GM12878 (cell line): ENCODE data around the gene MGLL. TPM values are rescaled to one million over a fixed set of nuclear protein-coding genes. Genes with fewer than 3 reads are reported as not detected.

ENCODE experiments used
- ATAC-seq: fragments of 200-7000 bp; cut with Tn5 transposase; 3 replicates; pipeline ENCODE4 v1.9.1; 2020; ENCODE audit warnings: mild to moderate bottlenecking, moderate library complexity
- BruUV-seq: library from RNA; stranded (reverse); fragments of 400-500 nt; replicated peaks from 2 replicates; lab custom pipeline; 2021; lab: Mats Ljungman, UMichigan
- CTCF ChIA-PET: fragments of 300-600 bp; sonication (Branson Sonifier 250); formaldehyde crosslinking; extraction: SDS; loops from one replicate; lab custom pipeline; 2021; ENCODE audit warnings: inconsistent platforms; lab: Yijun Ruan, JAX
- POLR2A ChIA-PET: fragments of 350-600 bp; formaldehyde crosslinking; extraction: SDS; loops from one replicate; lab custom pipeline; 2021; ENCODE audit warnings: inconsistent platforms; lab: Charles Lee
- RAD21 ChIA-PET: fragments of 300-600 bp; sonication (Branson Sonifier 250); formaldehyde crosslinking; loops from one replicate; lab custom pipeline; 2023; ENCODE audit warnings: antibody characterized with exemption; ENCODE audit not compliant: unreplicated experiment; lab: Charles Lee
- SMC1A ChIA-PET: fragments of 300-600 bp; sonication (Branson Sonifier 250); formaldehyde crosslinking; loops from one replicate; lab custom pipeline; 2023; ENCODE audit not compliant: unreplicated experiment, uncharacterized antibody; lab: Charles Lee
- DNase-seq: peaks from one replicate; pipeline ENCODE4 v3.0.0-alpha.2; 2011; ENCODE audit warnings: low read depth, low spot score
- FAIRE-seq: peaks from 3 replicates; lab custom pipeline; 2011; peaks lifted over from hg19 to GRCh38; lab: Jason Lieb, UNC
- H2AFZ ChIP-seq: 2 replicates; pipeline ENCODE4 v1.6.0; 2011; ENCODE audit warnings: low read depth, low read length, control low read depth; ENCODE audit not compliant: control insufficient read depth
- H3K27ac ChIP-seq: 2 replicates; pipeline ENCODE4 v1.5.1; 2011; ENCODE audit warnings: control low read depth; ENCODE audit not compliant: control insufficient read depth, insufficient read depth
- H3K27me3 ChIP-seq, 2 experiments: replicated peaks in 1 of 2; 2 replicates each; pipeline versions ENCODE4 v1.6.0 to v1.6.1; 2011; ENCODE audit warnings: low read length in 1 of 2; ENCODE audit not compliant: control insufficient read depth in 2 of 2, insufficient read depth in 2 of 2
- H3K36me3 ChIP-seq, 2 experiments: 2 replicates each; pipeline ENCODE4 v1.5.1; 2011; ENCODE audit warnings: low read length in 1 of 2; ENCODE audit not compliant: control insufficient read depth in 2 of 2, insufficient read depth in 2 of 2
- H3K4me1 ChIP-seq: 2 replicates; pipeline ENCODE4 v1.6.1; 2011; ENCODE audit warnings: mild to moderate bottlenecking, low read length, moderate library complexity, mixed read lengths; ENCODE audit not compliant: control insufficient read depth, insufficient read depth
- H3K4me2 ChIP-seq: 2 replicates; pipeline ENCODE4 v1.6.0; 2011; ENCODE audit warnings: control low read depth; ENCODE audit not compliant: control insufficient read depth, insufficient read depth
- H3K4me3 ChIP-seq: fragments of 200-600 bp; sonication (generic); 2 replicates; pipeline ENCODE4 v1.5.1; 2016
- H3K79me2 ChIP-seq: 2 replicates; pipeline ENCODE4 v1.6.0; 2011; ENCODE audit warnings: low read length; ENCODE audit not compliant: control insufficient read depth, insufficient read depth
- H3K9ac ChIP-seq: 2 replicates; pipeline ENCODE4 v1.8.0; 2011; ENCODE audit warnings: low read length, control low read depth, mixed read lengths; ENCODE audit not compliant: control insufficient read depth, insufficient read depth
- H3K9me3 ChIP-seq: replicated peaks from 3 replicates; pipeline ENCODE4 v1.5.1; 2011; ENCODE audit warnings: mild to moderate bottlenecking, low read length; ENCODE audit not compliant: control insufficient read depth, insufficient read depth
- H4K20me1 ChIP-seq: 2 replicates; pipeline ENCODE4 v1.6.0; 2011; ENCODE audit not compliant: control insufficient read depth, insufficient read depth
- CREM ChIP-seq: IDR thresholded peaks from 2 replicates; pipeline ENCODE4 v1.6.1; 2014; ENCODE audit warnings: antibody characterized with exemption, low read depth
- IKZF1 ChIP-seq: fragments of 450-650 bp; conservative IDR thresholded peaks from 2 replicates; pipeline ENCODE4 v1.6.1; 2017; ENCODE audit warnings: antibody characterized with exemption, mild to moderate bottlenecking
- MXI1 ChIP-seq: fragments of 150-350 bp; IDR thresholded peaks from 2 replicates; pipeline ENCODE4 v1.6.1; 2011; ENCODE audit warnings: low read depth, mild to moderate bottlenecking, inconsistent platforms, low read length, improper control_type of control experiment
- NFYB ChIP-seq: IDR thresholded peaks from 2 replicates; pipeline ENCODE4 v1.6.1; 2011; ENCODE audit warnings: low read depth, mild to moderate bottlenecking, low read length, improper control_type of control experiment, moderate library complexity; ENCODE audit not compliant: insufficient read depth
- PAX5 ChIP-seq: IDR thresholded peaks from 2 replicates; pipeline ENCODE4 v1.6.1; 2011; ENCODE audit warnings: low read depth, low read length, borderline replicate concordance
- PKNOX1 ChIP-seq: fragments of 450-650 bp; IDR thresholded peaks from 2 replicates; pipeline ENCODE4 v1.6.1; 2016; ENCODE audit warnings: mild to moderate bottlenecking
- RAD51 ChIP-seq: fragments of 450-650 bp; IDR thresholded peaks from 2 replicates; pipeline ENCODE4 v1.6.1; 2016; ENCODE audit warnings: moderate library complexity, mild to moderate bottlenecking, inconsistent platforms
- SIX5 ChIP-seq: IDR thresholded peaks from 2 replicates; pipeline ENCODE4 v1.6.1; 2011; ENCODE audit warnings: mild to moderate bottlenecking, low read depth, low read length, moderate library complexity; ENCODE audit not compliant: severe bottlenecking
- SMAD5 ChIP-seq: IDR thresholded peaks from 2 replicates; pipeline ENCODE4 v1.6.1; 2016; ENCODE audit warnings: antibody characterized with exemption, low read depth
- SPI1 ChIP-seq: IDR thresholded peaks from 2 replicates; pipeline ENCODE4 v1.6.1; 2011; ENCODE audit warnings: low read depth, mild to moderate bottlenecking, low read length, moderate library complexity, borderline replicate concordance; ENCODE audit not compliant: insufficient read depth
- SRF ChIP-seq, 2 experiments: IDR thresholded peaks; 2 replicates each; pipeline ENCODE4 v1.6.1; 2011; ENCODE audit warnings: low read depth in 2 of 2, low read length in 2 of 2, mild to moderate bottlenecking in 1 of 2, moderate library complexity in 1 of 2
- SUZ12 ChIP-seq: fragments of 200-600 bp; sonication (generic); IDR thresholded peaks from one replicate; pipeline ENCODE4 v1.6.1; 2018; ENCODE audit warnings: antibody characterized with exemption, mild to moderate bottlenecking; ENCODE audit not compliant: unreplicated experiment
- WGBS: methylation state at CpG from one replicate; pipeline ENCODE4 v1.1.6; 2016; ENCODE audit warnings: low lambda C conversion rate; ENCODE audit not compliant: insufficient replicate concordance, insufficient coverage; ENCODE audit errors: missing lambda C conversion rate; 5-methylcytosine and 5-hydroxymethylcytosine counted together
- in situ Hi-C: fragments of 300-500 bp; cut with MboI; formaldehyde crosslinking; loops from 9 replicates; pipeline ENCODE4 v1.14.3; 2018; ENCODE audit warnings: mixed read lengths
- intact Hi-C: fragments of 100-400 bp; cut with micrococcal nuclease; formaldehyde crosslinking; loops from one replicate; pipeline ENCODE4 v1.14.2; 2022; ENCODE audit not compliant: unreplicated experiment
- polyA plus RNA-seq, 11 experiments: library from polyadenylated mRNA; depleted of rRNA in 4 of 11; unstranded in 6 of 11; stranded (reverse) in 5 of 11; fragments of >200 nt; fragmentation: Nextera tagmentation in 4 of 11; fragmentation: Illumina TruSeq in 1 of 11; extraction: Ambion mirVana in 4 of 11; extraction: Trizol in 1 of 11; gene quantifications; 1 replicate in 1 of 11; 2 replicates in 10 of 11; pipeline versions ENCODE4 v1.2.1 to v1.2.3, GENCODE V29; 2011 to 2016; ENCODE audit warnings: inconsistent platforms in 2 of 11, missing spikeins in 2 of 11, low read depth in 1 of 11
- total RNA-seq, 4 experiments: library from RNA; depleted of rRNA in 3 of 4; stranded (reverse); fragments of >200 nt in 3 of 4; fragmentation: Illumina TruSeq in 1 of 4; extraction: Trizol in 1 of 4; gene quantifications; 2 replicates each; pipeline versions ENCODE4 v1.2.1 to v1.2.3, GENCODE V29; 2013 to 2021
- TF ChIP-seq, protein P1 (sequence below): fragments of 450-650 bp; IDR thresholded peaks from 2 replicates; pipeline ENCODE4 v1.6.1; 2017; ENCODE audit warnings: low read depth, mild to moderate bottlenecking, moderate library complexity
- TF ChIP-seq, protein P2 (sequence below): fragments of 450-650 bp; IDR thresholded peaks from 2 replicates; pipeline ENCODE4 v1.6.1; 2014; ENCODE audit warnings: mild to moderate bottlenecking

MGLL gene
- total and polyA plus RNA-seq, 10 of the 15 experiments (the other 5 are each of a cell fraction or from before 2014, with no cell fraction given), result 44.9 to 177 (median 72.9) TPM

- intact Hi-C loops, result no loop called here
Measured at GRCh38 chr3:127846576-127846975, 24.3 kb upstream of the MGLL start.

GRCh38 chr3:127844326-127844942 is 22.1 kb upstream of the MGLL start:
- peak; percentile 51 for DNase-seq
- Histone ChIP-seq H3K9ac (no peak overlapping the region), H3K79me2 (no peaks in the 10 kb centered on the region), H3K27ac (no peak overlapping the region), H4K20me1 (no peaks in the 10 kb centered on the region), H3K27me3 (no peaks in the 10 kb centered on the region), H2AFZ (peak overlapping the region; percentile 35), H3K4me3 (no peak overlapping the region), H3K4me2 (peak overlapping the region; percentile 28), H3K36me3 (no peaks in the 10 kb centered on the region), H3K4me1 (peaks cover 31% of the 10 kb centered on the region), H3K9me3 (no peaks in the 10 kb centered on the region)
- SMC1A ChIA-PET, result interaction anchor here (0.6 to 3.6 kb wide), 10 partner anchors 8 to 270 kb away, joined by 3 to 28 read pairs (median 4); partner anchors contain the start of gene MGLL
- TF ChIP-seq SPI1 (peak; percentile 31; the same call in 1 of the 2 replicates), RAD51 (no peak), SRF (IDR thresholded peaks at IDR 0.05; ENCODE audit: low read depth in 2 of 2, low read length in 2 of 2) (0 out of 4 replicates have a peak, but pooled peaks of 1 of the 2 experiments have one; percentile 24), PKNOX1 (peak; percentile 71), PAX5 (peak; percentile 80), IKZF1 (peak; percentile 66; the same call in 1 of the 2 replicates)
- TF ChIP-seq, protein P1, sequence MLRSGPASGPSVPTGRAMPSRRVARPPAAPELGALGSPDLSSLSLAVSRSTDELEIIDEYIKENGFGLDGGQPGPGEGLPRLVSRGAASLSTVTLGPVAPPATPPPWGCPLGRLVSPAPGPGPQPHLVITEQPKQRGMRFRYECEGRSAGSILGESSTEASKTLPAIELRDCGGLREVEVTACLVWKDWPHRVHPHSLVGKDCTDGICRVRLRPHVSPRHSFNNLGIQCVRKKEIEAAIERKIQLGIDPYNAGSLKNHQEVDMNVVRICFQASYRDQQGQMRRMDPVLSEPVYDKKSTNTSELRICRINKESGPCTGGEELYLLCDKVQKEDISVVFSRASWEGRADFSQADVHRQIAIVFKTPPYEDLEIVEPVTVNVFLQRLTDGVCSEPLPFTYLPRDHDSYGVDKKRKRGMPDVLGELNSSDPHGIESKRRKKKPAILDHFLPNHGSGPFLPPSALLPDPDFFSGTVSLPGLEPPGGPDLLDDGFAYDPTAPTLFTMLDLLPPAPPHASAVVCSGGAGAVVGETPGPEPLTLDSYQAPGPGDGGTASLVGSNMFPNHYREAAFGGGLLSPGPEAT, result 0 out of 2 replicates have a peak, but pooled peaks have one; percentile 13
- TF ChIP-seq, protein P2, sequence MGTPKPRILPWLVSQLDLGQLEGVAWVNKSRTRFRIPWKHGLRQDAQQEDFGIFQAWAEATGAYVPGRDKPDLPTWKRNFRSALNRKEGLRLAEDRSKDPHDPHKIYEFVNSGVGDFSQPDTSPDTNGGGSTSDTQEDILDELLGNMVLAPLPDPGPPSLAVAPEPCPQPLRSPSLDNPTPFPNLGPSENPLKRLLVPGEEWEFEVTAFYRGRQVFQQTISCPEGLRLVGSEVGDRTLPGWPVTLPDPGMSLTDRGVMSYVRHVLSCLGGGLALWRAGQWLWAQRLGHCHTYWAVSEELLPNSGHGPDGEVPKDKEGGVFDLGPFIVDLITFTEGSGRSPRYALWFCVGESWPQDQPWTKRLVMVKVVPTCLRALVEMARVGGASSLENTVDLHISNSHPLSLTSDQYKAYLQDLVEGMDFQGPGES, result no peak
- intact Hi-C loops, result no loop called here
- in situ Hi-C loops, result no loop called here
- peak; percentile 92 for ATAC-seq
- POLR2A ChIA-PET, result interaction anchor here (0.6 to 2.1 kb wide), 4 partner anchors 9 to 96 kb away, joined by 3 to 10 read pairs (median 3); partner anchors contain the start of gene MGLL
- CTCF ChIA-PET, result interaction anchor here (1.0 to 3.1 kb wide), 9 partner anchors 9 to 192 kb away, joined by 3 to 18 read pairs (median 3); no protein-coding TSS in a partner anchor
- peak; percentile 69 for FAIRE-seq
- no TSS peak for BruUV-seq
- RAD21 ChIA-PET, result interaction anchor here (1.3 to 3.1 kb wide), 5 partner anchors 10 to 246 kb away, joined by 4 to 32 read pairs (median 5); partner anchors contain the start of gene MCM2
- 12% methylated on average over 6 of the region's 6 CpGs for WGBS

More at GRCh38 chr3:127846576-127846975, 24.3 kb upstream of the MGLL start:
- ChIA-PET CTCF (no interaction called here), SMC1A (interaction anchor here (2.7 kb wide), 1 partner anchor 10 kb away, joined by 17 read pairs; no protein-coding TSS in a partner anchor), POLR2A (no interaction called here), RAD21 (no interaction called here)
- Histone ChIP-seq H3K27me3 (no peaks in the 10 kb centered on the region), H3K4me2 (no peak overlapping the region), H3K79me2 (no peaks in the 10 kb centered on the region), H3K36me3 (no peaks in the 10 kb centered on the region), H3K4me3 (no peak overlapping the region), H3K9ac (no peak overlapping the region), H2AFZ (no peak overlapping the region), H3K9me3 (no peaks in the 10 kb centered on the region), H3K27ac (no peak overlapping the region), H4K20me1 (no peaks in the 10 kb centered on the region), H3K4me1 (peaks cover 31% of the 10 kb centered on the region)
- FAIRE-seq, result no peak
- DNase-seq, result no peak
- 89% methylated on average over 1 of the region's 1 CpG for WGBS
- in situ Hi-C loops, result no loop called here
- no peak for ATAC-seq
- no TSS peak for BruUV-seq
- TF ChIP-seq MXI1 (no peak), SUZ12 (no peak), SIX5 (no peak), CREM (no peak), SMAD5 (no peak), NFYB (no peak)
